ENCODE measurements around the gene RPUSD1. TPM values are rescaled to one million over a fixed set of nuclear protein-coding genes. Genes with fewer than 3 reads are reported as not detected.
"Not testable (repeated sequence)": the region's sequence is repeated elsewhere in the genome, so short reads cannot be mapped to it uniquely, and the experiment has no call there.

The RPUSD1 gene
- total and polyA plus RNA-seq, 8 donors = 6.2 to 21.1 (median 9.8) TPM

- Histone ChIP-seq H3K4me1 (no peaks in the 10 kb centered on the region), H3K27me3 (no peaks in the 10 kb centered on the region), H3K4me3 (no peak overlapping the region), H3K9me3 (no peaks in the 10 kb centered on the region), H3K27ac (no peak overlapping the region), H3K36me3 (no peaks in the 10 kb centered on the region)
- no peak for ATAC-seq
- FAIRE-seq = no peak
- intact Hi-C loops (cut with DNase I) = no loop called here
- no peak for DNase-seq
- WGBS, 2 donors = 75 to 78% methylated on average over 9 of the region's 9 CpGs
- no peak for TF ChIP-seq CTCF (IDR thresholded peaks at IDR 0.05)
Observed at GRCh38 chr16:822909-823297, 34.7 kb upstream of the RPUSD1 start.

GRCh38 chr16:822174-822908 is 34.2 kb upstream of the RPUSD1 start:
- H3K4me3 ChIP-seq = no peak overlapping the region
- FAIRE-seq (no peak), DNase-seq (no peak), ATAC-seq (no peak)
- 58 to 63% methylated on average over 21 of the region's 21 CpGs for WGBS, 2 donors
- no peaks in the 10 kb centered on the region for H3K36me3 ChIP-seq
- H3K27ac ChIP-seq = no peak overlapping the region
- no peaks in the 10 kb centered on the region for H3K9me3 ChIP-seq
- intact Hi-C loops (cut with DNase I) = no loop called here
- no peaks in the 10 kb centered on the region for H3K27me3 ChIP-seq
- no peak for TF ChIP-seq CTCF (IDR thresholded peaks at IDR 0.05)
- H3K4me1 ChIP-seq = no peaks in the 10 kb centered on the region

- FAIRE-seq (no peak), DNase-seq (no peak), ATAC-seq (no peak)
- intact Hi-C loops (cut with DNase I) = no loop called here
- Histone ChIP-seq H3K27ac (no peak overlapping the region), H3K9me3 (no peaks in the 10 kb centered on the region), H3K4me3 (no peak overlapping the region), H3K4me1 (no peaks in the 10 kb centered on the region), H3K36me3 (no peaks in the 10 kb centered on the region), H3K27me3 (no peaks in the 10 kb centered on the region)
- TF ChIP-seq CTCF (IDR thresholded peaks at IDR 0.05) = no peak
- WGBS, 2 donors = 47 to 56% methylated on average over 13 of the region's 13 CpGs
Observed at GRCh38 chr16:821751-822150, 33.6 kb upstream of the RPUSD1 start.

GRCh38 chr16:820748-821147 is 32.6 kb upstream of the RPUSD1 start:
- ATAC-seq (no peak), FAIRE-seq (no peak), DNase-seq (no peak)
- 68 to 69% methylated on average over 12 of the region's 12 CpGs for WGBS, 2 donors
- Histone ChIP-seq H3K9me3 (no peaks in the 10 kb centered on the region), H3K27me3 (peaks cover 0 to 3% (median 0%) of the 10 kb centered on the region in 4 donors), H3K27ac (no peak overlapping the region), H3K4me1 (no peaks in the 10 kb centered on the region), H3K4me3 (no peak overlapping the region), H3K36me3 (no peaks in the 10 kb centered on the region)
- no peak for TF ChIP-seq CTCF (IDR thresholded peaks at IDR 0.05)
- intact Hi-C loops (cut with DNase I) = no loop called here

GRCh38 chr16:820044-820408 is 31.8 kb upstream of the RPUSD1 start:
- H3K4me3 ChIP-seq; H3K27me3 ChIP-seq; H3K27ac ChIP-seq; DNase-seq; ATAC-seq; intact Hi-C loops (cut with DNase I); H3K9me3 ChIP-seq; H3K36me3 ChIP-seq; FAIRE-seq; H3K4me1 ChIP-seq: not testable (repeated sequence)
- WGBS, 2 donors = 61 to 76% methylated on average over 10 of the region's 10 CpGs

All from pancreas (tissue), 10 donors.